ENCODE data around the gene GHRL. TPM values are rescaled to one million over a fixed set of nuclear protein-coding genes. Genes with fewer than 3 reads are reported as not detected.

Gene GHRL, protein sequence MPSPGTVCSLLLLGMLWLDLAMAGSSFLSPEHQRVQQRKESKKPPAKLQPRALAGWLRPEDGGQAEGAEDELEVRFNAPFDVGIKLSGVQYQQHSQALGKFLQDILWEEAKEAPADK
- total RNA-seq: not detected in 2 replicates

DNA sequence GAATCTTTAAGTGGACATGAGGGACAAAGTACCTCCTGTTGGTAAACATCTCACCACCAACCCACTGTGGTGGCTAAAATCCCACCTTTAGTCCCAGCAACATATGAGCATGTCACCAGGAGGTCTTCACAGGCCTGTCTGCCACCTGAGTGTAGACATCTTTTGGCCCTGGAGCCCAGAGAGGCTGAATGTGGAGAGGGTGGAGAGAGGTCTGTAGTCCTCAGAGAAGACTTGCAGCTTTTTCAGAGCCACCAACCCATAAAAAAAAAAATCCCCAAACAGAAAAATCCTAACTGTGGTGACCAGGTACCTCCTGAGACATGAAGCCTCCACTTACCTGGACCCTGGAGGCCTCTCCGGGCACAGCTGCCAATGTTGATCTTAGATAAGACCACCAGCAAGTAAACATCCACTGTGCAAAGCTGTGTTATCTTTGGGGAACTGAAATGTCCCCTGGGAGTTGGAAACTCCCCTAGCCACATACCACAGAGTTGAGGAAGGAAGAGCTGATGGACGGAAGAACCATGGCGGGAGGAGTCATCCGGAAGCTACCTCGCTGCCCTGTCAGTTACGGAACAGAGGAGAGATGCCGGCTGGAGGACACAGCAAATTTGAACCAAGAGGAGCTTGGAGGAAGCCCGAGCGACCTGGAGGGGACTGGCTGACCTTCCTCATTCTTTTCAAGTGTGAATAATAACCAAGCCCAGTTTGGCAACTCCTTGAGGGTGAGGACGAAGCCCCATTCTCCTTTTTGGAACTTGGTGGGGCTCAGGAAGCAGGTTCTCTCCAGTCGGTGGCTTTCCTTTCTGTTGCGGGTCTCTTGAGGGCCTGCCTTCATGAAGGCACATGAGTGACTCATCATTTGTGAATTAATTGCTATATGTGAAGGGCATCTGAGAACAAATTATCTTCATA is at the start of gene GHRL:
TSS of gene GHRL (minus strand) at position 443 of the 915 bp plus-strand sequence. CDS start 2,767 bp downstream, outside the sequence.
- H3K4me3 ChIP-seq (ENCODE audit: low read depth, low read length): no peak within 1 kb of the TSS
- TF ChIP-seq, protein P1, sequence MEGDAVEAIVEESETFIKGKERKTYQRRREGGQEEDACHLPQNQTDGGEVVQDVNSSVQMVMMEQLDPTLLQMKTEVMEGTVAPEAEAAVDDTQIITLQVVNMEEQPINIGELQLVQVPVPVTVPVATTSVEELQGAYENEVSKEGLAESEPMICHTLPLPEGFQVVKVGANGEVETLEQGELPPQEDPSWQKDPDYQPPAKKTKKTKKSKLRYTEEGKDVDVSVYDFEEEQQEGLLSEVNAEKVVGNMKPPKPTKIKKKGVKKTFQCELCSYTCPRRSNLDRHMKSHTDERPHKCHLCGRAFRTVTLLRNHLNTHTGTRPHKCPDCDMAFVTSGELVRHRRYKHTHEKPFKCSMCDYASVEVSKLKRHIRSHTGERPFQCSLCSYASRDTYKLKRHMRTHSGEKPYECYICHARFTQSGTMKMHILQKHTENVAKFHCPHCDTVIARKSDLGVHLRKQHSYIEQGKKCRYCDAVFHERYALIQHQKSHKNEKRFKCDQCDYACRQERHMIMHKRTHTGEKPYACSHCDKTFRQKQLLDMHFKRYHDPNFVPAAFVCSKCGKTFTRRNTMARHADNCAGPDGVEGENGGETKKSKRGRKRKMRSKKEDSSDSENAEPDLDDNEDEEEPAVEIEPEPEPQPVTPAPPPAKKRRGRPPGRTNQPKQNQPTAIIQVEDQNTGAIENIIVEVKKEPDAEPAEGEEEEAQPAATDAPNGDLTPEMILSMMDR (conservative IDR thresholded peaks at IDR 0.05; ENCODE audit: low read depth, low read length): no peak
- no peak for DNase-seq (ENCODE audit: low read depth)

DNA sequence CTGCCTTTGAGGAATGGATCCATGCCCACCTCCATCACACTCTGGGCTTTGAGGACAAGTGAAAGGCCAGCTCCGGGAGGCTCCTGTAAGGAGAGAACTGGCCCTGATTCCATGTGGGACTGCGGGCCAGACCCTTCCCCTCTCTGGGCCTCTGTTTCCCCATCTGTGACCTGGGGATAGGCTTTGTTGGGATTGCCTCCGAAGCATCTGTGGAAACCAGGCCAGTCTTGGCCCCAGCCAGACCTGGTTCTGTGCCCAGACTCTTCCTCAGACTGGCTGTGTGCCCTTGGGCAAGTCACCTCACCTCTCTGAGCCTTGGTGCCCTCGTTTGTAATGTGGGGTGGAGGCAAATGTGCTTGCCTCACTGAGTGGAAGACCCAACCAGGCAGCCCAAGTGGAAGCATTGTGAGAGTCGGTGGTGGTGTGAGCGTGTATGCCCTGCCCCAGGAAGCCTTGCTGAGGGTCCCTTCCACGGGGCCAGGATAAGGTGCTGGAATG is 49.2 kb upstream of the GHRL start:
- no peak overlapping the region for H3K4me3 ChIP-seq (ENCODE audit: low read depth, low read length)
- DNase-seq (ENCODE audit: low read depth): no peak
- TF ChIP-seq, protein P1 (conservative IDR thresholded peaks at IDR 0.05; ENCODE audit: low read depth, low read length): no peak

DNA sequence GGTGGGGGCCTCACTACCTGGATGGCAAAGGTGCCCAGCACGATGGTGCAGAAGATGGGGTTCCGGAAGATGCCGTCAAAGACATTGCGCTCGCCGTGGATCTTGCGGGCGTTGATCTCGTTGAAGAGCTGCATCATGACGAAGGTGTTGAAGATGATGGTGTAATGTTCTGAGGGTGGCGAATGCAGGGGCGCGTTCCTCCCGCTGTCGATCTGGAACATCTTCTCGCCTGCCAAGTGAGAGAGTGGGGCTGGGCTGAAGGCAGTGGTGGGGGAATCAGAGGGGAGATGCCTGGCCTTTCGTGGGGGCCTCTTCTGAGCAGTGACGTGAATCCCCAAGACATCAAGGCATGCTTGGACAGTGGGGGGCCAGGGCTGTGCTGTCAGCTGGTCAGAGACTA is 47.7 kb upstream of the GHRL start:
- TF ChIP-seq, protein P1 (conservative IDR thresholded peaks at IDR 0.05; ENCODE audit: low read depth, low read length): no peak
- no peak for DNase-seq (ENCODE audit: low read depth)

DNA sequence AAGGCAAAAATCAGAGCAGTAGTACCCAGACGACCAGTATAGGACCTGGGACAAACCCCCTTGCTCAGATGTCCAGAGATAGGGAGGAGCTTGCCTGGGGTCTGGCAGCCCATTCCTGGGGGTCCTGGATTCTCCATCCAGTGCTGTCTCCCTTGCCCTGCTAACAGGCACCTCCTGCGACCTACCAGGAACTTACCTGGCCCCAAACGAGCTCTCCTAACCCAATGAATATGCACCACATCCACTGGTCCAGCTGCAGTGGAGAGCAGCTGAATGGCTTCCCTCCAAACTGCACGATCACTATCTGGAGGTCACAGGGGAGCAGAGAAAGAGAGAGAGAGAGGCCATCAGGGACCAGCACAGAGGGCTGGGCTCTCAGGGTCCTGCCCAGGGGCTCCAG is 47.3 kb upstream of the GHRL start:
- no peak for DNase-seq (ENCODE audit: low read depth)
- no peak overlapping the region for H3K4me3 ChIP-seq (ENCODE audit: low read depth, low read length)
- TF ChIP-seq, protein P1 (conservative IDR thresholded peaks at IDR 0.05; ENCODE audit: low read depth, low read length): no peak

More for the DNA sequence above, 47.7 kb upstream of the GHRL start:
- no peak overlapping the region for H3K4me3 ChIP-seq (ENCODE audit: low read depth, low read length)

DNA sequence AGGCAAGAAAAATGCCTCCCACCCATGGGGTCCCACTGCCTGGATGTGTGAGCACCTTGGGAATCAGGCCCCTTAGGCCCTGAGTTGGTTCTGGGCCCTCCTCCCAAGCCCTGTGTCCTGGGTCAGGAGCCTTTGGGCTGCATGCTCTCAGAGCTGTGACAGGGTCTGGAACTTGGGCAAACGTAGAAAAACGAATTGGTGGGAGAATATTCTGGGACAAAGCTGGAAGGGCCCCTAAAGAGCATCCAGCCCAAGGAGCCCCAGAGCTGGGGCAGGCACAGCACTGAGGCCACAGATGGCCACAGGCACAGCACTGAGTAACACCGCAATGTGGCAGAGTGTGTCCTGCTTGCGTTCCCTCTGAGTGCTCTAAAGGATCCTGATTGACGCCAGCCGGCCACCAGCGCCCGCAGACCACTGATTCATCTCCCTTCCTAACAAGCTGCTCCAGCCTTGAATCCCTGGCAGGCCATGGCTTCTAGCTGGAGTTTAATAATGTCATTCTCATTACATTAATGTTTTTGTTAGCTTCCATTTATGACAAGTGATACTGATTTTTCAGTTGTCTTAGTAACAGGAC is 46.7 kb upstream of the GHRL start:
- TF ChIP-seq, protein P1 (conservative IDR thresholded peaks at IDR 0.05; ENCODE audit: low read depth, low read length): no peak
- no peak overlapping the region for H3K4me3 ChIP-seq (ENCODE audit: low read depth, low read length)
- no peak for DNase-seq (ENCODE audit: low read depth)

DNA sequence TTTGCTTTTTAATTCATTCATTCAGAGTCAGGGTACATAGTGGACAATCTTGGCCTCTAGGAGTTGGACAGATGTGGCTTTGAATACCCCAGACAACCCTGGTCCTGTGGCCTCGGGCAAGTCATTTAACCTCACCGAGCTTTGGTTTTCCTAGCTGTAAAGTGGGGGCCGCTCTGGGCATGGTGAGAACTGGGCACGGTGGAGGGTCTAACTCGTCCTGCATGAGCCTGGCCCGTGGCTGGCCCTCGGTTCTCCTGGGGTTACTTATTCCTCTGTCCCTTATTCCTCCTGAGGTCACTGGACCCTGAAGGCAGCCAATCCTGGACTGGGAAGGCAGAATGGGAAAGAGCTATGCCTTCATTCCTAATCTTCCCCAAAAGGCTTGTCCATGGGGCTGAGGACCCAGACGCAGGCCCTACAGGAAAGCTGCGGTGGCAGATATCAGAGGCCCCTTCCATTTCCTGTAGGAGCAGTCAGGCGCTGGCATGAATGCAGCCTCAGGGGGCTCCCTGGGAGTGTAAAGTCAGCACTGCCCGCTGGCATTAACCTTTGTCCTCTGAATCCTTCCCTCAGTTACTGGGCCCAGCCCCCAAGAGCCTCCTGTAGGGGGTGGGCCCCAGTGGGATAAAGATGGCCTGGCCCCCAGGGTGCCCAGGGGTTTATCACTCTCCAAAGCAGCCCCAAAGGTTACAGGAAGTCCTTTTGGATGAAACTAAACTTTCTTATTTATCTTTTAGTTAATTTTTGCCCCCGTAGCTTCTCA is 46.0 kb upstream of the GHRL start:
- DNase-seq (ENCODE audit: low read depth): no peak
- no peak overlapping the region for H3K4me3 ChIP-seq (ENCODE audit: low read depth, low read length)
- TF ChIP-seq, protein P1 (conservative IDR thresholded peaks at IDR 0.05; ENCODE audit: low read depth, low read length): no peak

Data from epithelial cell of proximal tubule (primary cell).